Stimulated activated CD8-positive, alpha-beta memory T cell treated with anti-CD3 and anti-CD28 coated beads, Interleukin-2, amount 100 ng/mL, for 1 hour (primary cell): ENCODE data around the gene SLC6A7.
"Not testable (repeated sequence)": the region's sequence is repeated elsewhere in the genome, so short reads cannot be mapped to it uniquely, and the experiment has no call there.

Experiments used
- DNase-seq, 2 donors: peaks; one replicate each; pipeline ENCODE4 v3.0.0-alpha.2; 2020; ENCODE audit warnings: low read depth in 2 of 2

The SLC6A7 gene

DNA sequence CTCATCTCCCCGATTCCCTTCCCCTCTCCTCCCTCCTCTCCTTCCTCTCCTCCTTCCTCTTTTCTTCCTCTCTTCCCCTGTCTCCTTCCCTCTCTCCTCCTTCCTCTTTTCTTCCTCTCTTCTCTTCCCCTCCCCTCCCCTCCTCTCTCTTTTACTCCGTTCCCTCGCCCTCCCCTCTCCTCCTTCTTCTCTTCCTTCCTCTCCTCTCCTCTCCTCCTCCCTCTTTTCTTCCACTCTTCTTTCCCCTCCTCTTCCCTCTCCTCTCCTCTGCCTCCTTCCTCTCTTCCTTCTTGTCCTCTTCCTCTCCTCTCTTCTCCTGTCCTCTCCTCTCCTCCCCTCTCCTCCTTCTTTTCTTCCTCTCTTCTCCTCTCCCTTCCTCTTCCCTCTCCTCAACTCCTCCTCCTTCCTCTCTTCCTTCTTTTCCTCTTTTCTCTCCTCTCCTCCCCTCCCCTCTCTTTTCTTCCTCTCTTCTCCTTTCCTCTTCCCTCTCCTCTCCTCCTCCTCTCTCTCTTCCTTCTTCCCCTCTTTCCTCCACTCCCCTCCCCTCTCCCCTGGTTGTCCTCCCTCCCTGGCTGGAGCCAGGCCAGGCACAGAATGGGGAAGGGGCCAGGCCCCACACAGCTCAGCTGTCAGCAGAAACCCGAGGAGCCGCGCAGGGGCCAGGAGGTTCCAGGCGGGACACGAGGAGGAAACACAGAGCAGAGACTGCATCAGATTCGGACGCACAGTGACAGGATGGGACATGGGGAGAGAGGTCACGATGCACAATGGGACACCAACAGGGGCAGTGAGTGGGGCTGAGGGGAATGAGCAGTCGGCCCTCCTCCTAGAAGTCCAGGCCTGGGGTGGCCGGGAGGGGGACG is 51.7 kb downstream of the SLC6A7 start:
- DNase-seq: no peak

DNA sequence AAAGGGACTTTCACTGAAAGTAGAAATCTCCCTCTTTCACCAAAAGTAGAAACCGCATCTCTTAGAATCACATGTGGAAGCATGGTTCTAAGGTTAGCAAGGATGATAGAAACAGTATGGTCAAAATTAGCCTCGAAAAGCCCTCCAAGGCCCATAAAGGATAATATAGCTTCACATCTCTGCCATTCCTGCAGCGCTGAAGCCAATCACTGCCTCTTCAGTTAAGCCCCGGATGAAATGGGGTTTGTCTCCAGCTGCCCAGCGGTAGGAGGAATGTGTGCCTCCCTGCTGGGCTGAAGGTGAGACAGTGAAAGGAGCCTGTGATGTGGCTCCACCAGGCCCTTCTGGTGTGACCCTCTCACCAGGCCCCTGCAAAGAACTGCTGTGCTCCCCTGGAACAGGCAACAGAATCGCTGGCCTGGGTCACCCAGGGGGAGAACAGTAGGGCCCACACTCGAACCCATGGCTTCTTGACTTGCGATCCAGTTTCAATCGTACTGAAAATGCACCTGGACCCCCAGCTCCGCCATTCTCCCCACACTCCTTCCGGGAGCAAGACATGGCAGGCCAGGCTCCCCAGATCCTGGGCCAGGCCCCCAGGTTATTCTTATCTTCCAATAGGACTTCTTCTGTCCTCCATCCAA is 52.5 kb downstream of the SLC6A7 start:
- DNase-seq: no peak

GRCh38 chr5:150243590-150243989 is 53.7 kb downstream of the SLC6A7 start:
- no peak for DNase-seq

DNA sequence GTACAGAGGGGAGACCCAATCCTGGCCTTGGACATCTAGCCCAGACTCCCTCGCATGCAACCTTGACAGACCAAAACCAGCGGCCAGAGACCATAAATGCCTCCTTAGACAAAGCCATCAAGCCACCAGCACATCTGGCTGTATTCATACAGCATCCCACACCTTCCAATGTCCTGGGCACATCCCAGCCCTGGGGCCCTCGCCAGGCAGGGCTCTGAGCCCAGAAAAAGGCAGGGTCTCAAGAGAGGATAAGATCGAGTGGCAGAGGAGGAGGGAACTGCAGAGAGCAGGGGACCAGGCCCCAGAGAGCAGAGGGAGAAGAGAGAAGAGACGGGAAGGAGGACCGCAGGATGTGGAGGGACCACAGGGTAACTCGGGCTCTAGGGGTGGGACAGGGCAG is 54.3 kb downstream of the SLC6A7 start:
- DNase-seq: no peak

DNA sequence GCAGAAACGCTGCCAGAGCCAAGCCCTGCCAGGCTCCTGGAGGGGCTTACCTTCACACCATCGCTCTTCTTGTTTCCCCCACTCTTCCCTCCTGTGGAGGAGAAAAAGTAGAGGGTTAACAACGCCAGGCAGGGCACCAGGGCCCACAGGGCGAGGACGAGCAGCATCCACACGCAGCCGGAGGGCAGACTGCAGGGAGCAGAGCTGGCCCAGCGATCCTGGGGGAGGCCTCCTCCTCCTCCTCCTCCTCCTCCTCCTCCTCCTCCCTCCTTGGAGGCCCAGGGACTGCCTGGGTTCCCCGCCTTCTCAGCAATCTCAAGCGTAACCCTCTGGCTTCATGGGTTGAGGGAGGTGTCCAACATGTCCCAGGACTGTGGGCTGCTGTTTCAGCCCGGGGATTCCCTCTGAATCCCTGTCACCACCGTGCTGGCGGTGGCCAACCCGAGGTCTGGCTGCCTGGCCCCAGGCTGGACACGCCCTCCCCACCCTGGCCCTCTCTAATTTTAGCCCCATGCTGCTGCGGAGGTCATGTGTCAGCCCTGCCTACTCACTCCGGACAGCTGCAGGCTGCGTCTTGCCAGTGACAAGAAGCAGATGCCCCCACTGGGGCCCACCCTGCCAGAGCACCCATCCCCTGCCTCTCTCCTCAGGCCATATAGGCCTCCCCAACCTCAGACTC is 55.4 kb downstream of the SLC6A7 start:
- no peak for DNase-seq

DNA sequence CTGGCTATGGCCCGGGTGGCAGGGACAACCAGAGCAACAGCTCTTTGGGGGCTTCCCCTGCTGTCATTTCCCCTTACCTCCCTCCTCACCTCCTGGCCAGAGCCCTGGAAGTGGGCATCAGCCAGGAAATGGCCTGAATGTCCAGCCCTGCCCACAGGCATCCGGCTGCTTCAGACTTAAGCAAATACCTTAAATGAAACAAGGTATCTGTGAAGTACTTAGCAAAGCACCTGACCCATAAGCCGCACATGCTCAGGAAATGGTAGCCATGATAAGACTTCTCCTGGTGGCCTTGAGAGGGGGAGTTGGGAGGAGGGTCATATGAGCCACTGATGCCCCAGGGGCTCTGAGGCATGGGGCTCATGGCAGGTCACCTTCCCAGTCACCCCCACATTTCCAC is 55.9 kb downstream of the SLC6A7 start:
- DNase-seq: no peak

DNA sequence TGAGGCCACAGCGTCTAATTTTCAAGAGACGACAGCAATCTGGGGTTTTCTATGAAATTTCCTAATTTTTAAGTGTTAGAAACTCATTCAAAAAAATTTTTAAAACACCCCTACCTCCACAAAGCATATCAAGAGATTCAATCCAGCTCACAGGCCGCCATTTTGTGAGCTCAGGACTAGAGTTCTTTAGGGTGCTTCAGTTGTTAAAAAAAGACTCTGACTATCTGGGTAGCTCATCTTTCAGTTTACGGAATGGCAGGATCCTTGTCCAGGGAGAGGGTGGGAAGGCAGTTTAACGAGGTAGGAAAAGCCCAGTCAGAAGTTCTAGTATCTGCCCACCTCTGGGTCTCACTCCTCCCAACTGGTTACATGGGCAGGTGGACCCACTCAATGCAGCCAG is 56.6 kb downstream of the SLC6A7 start:
- no peak for DNase-seq

- no peak for DNase-seq
Measured at GRCh38 chr5:150246835-150247234, 57.0 kb downstream of the SLC6A7 start.

DNA sequence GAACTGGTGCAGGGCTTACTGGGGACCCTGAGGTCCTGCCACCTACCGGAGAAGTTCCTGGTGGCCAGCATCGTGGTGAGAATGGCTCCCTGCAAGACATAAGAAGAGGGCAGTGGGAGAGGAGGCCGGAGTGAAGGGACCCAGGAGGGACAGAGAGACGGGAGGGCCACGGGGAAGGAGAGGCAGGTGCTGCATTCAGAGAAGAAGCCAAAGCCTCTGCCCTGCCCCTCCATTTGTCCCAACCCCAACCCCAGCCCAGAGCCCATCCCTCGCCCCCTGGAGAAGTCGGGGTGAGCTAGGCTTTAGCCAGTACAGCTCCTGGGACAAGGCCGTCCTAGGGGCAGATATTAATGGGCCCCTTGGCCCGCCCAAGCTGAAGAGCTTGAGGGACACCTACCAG is 57.9 kb downstream of the SLC6A7 start:
- no peak for DNase-seq

- not testable (repeated sequence) for DNase-seq
Measured at GRCh38 chr5:150248493-150248892, 58.6 kb downstream of the SLC6A7 start.

- DNase-seq: no peak
Measured at GRCh38 chr5:150248946-150249345, 59.1 kb downstream of the SLC6A7 start.

GRCh38 chr5:150249744-150250143 is 59.9 kb downstream of the SLC6A7 start:
- no peak for DNase-seq

DNA sequence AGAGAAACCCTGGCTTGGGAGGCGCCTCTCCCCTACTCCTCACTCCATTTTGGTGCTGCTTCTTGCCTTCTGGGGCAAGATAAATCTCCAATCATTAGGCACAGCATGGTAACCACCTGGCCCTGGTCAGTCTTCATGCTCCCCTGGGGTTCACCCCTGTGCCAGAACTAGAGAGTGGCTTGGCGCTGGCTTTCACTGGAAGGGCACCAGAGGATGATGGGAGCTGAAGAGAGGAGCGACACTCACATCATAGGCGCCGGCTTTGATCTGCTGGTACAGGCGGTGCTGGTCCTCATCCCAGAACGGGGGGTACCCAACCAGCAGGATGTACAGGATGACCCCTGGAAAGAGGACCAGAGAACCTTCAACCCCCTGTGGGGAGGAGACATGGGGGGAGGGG is 61.6 kb downstream of the SLC6A7 start:
- no peak for DNase-seq

DNA sequence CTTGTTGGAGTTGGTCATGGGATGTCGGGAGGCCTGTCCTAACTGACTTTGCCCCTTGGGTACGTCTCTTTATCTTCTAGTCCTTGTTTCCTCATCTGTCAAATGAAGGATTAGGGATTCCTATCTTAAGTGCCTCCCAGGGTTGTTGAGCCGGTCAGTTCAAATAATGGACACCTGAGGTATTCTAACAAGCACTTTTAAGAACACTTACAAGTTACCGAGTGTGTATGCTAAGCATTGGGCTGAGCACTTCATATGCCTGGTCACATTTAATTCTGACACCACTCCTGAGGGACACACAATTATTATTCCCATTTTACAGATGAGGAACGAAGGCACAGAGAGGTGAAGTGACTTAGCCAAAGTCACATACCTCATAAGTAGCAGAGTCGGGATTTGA is 62.6 kb downstream of the SLC6A7 start:
- no peak for DNase-seq

GRCh38 chr5:150253416-150254208 is 63.8 kb downstream of the SLC6A7 start:
- DNase-seq: no peak

DNA sequence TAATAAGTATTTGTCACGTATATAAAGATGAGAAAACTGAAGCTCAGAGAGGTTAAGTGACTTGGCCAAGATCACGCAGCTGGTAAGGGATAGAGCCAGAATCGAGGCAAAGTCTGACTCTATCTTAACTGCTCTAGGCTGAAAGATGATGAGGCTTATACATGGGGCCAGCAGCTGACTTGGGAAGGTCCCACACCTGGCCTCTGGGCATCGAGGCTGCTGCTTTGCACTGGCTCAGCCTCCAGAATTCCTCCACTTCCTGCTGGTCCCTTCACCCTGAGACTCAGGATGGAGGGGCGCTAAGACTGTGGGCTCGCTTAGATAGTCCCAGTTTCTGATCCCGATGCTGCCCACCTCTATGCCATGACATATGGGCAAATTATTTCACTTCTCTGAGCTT is 64.5 kb downstream of the SLC6A7 start:
- no peak for DNase-seq

GRCh38 chr5:150254774-150255173 is 64.9 kb downstream of the SLC6A7 start:
- DNase-seq: no peak

- DNase-seq: no peak
Measured at GRCh38 chr5:150255659-150256409, 66.0 kb downstream of the SLC6A7 start.

- DNase-seq: no peak
Measured at GRCh38 chr5:150256410-150257064, 66.7 kb downstream of the SLC6A7 start.

DNA sequence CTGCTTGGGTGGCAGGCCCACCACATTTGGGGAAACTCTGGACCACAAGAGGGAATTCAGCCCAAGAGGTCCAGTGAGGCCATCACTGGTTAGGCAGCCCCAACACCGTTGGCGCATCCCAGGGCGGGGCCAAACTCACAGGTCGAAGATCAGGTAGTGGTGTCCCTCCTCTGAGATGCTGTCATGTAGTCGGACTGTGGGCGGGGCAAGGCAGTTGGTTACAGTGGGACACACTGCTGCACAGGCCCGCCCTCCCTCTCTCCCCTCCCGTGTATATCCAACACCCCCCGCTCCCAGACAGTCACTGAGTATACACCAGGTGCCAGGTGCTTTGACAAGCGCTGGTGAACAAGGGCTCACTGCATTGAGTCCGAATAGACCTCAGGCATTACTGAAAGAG is 67.6 kb downstream of the SLC6A7 start:
- no peak for DNase-seq

DNA sequence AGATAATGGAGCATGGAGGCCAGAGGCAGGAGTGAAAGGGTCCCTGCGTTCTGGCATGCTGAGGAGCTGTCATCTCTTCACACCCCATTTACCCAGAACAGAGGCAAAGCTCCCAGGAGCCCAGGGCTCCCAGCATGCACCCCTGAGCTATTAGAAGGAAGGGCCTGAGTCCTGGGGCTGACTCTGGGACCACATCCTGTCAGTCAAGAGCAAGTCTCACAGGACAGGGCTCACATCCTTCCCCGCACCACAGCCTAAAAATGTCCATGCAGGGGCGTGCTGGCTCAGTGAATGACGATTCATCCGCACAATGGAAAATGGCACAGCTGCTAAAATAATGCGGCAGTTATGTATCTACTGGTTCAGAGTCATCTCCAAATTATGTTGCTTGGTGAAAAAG is 68.3 kb downstream of the SLC6A7 start:
- DNase-seq: no peak
